ENCODE results near the gene MGAT2.
A peak's percentile ranks its signal among the peaks of the same experiment; 100 is the strongest.
"Not testable (repeated sequence)": the region's sequence is repeated elsewhere in the genome, so short reads cannot be mapped to it uniquely, and the experiment has no call there.

MGAT2 gene

DNA sequence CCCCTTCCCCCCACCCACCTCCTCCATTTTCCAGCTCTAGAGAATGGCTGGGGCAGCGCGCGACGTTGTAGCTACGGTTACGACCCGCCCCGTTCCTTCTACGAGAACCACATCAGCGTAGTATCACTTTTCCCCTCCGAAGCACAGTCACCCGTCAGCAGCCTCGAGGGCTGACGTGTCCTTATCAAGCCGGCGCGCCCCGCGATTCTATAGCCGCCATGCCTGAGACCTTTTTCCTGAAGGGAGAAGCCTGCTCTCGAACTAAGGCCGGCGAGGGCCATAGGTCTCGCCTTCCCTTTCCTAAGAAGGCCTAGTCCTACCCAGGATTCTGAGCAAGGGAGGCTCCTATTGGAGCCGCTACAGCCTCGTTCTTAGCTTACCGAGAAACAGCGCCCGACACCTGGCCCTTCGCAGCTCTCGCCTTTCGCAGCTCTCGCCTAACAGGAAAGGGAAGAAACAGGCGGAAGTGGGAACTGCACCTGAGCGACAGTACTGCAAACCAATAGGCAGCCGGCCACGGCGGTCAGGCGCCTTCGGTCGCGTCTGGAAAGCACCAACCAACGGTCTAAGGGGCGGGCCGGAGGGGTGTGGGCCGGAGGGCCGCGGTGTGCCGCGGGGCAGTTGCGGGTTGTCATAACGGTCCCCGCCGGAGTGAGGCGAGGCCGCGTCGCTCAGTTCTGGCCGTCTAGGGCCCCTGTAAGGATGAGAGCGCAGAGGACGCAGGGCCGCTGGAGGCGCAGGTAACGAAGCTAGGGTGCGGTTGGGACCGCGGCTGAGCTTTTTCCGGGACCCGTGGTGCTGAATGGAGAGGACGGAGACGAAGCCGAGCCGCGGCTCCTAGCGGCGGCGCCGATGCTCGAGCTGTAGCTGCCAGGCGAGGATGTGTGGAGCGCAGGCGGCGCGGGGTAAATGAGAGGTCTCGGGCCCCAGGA lies at the start of gene MGAT2, which contains the start of gene RPL36AL:
TSS of gene MGAT2 (plus strand) at position 618 of the 932 bp plus-strand sequence. CDS start 470 bp downstream, outside the sequence.
TSS of gene RPL36AL (minus strand) at position 445 of the 932 bp plus-strand sequence. CDS start 1,522 bp downstream, outside the sequence.
- DNase-seq (ENCODE audit: low read depth) = peak; percentile 93

DNA sequence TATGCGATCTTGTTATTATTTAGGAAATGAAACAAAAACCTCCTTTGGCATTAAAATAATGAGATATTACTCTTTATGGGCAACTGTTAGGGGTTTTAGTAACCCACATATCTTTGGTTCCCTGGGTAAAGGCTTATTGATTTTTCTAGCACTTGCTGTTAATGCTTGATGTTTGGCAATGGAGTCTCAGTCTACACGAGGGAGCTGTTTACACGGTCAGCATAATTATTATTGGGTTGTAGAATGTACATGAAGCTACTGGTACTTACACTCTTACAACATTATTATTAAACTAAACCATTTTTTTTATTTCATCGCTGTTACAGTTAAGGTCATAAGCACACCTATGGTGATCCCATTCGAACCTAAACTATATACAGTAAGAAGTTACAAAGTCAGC lies 46.6 kb upstream of the MGAT2 start:
- no peak for DNase-seq (ENCODE audit: low read depth)

DNA sequence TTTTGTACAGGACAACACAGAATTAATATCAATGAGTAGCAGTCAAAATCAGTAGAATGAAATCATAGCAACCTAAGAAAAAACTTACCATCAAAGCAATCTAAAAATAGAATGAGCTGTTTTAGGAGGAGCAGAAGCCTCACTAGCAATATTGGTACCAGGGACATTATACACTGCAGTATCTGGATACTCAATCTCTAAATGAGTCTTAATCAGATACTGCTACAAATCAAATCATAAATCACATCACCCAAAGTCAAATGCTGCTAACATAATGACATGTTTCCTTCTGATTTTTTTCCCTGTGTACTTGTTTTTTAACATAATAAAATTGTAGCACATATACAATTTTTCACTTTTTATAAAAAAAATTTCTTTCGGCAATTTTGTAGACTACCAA lies 42.5 kb upstream of the MGAT2 start:
- DNase-seq (ENCODE audit: low read depth) = no peak

DNA sequence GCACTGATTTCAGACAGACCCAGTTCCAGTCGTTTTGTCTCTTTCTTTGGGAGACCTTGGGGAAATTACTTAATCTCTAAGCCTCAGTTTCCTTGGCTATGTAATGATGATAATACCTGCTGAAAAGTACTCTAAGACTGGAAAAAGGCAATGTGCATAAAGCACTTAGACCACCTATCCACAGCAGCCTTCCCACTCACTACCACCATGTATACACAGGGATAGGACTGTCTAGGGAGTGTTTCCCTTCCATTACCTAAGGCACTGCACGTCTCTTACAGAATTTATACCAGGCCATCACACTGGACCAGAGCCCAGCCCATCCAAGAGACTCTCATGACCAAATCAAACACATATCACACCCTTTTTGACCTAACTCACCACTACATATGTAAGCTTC lies 40.8 kb upstream of the MGAT2 start:
- DNase-seq (ENCODE audit: low read depth) = no peak

DNA sequence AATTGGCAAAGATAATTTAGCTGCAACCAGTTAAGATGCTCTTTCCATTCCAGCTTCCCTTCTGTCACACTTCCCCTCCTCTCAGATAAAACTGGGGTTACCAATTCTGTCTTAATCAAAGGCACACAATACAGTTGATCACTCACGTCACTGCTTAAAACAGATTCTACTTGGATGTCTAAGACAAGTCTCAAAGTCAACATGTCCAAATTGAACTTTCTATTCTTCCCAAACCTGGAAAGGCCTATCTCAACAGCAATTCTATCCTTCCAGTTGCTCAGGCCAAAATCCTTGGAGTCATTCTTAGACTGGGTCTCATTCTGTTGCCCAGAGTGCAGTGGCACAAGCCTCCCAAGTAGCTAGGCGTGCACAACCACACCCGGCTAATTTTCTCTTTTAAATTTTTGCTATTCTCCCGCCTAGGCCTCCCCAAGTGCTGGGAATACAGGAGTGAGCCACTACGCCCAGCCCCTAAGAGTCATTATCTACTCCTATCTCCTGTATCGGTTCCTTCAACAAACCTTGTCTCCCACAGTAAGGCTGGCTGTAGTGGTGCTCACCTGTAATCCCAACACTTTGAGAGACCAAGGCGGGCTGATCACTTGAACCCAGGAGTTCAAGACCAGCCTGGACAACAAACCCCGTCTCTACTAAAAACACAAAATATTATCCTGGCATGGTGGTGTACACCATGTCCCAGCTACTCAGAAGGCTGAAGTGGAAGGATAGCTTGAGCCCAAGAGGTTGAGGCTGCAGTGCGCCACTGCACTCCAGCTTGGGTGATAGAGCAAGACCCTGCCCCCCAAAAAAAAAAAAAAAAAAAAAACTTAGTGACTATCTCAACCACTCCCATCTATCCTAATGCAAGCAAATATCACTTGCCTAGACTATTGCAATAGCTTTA lies 39.1 kb upstream of the MGAT2 start:
- no peak for DNase-seq (ENCODE audit: low read depth)

DNA sequence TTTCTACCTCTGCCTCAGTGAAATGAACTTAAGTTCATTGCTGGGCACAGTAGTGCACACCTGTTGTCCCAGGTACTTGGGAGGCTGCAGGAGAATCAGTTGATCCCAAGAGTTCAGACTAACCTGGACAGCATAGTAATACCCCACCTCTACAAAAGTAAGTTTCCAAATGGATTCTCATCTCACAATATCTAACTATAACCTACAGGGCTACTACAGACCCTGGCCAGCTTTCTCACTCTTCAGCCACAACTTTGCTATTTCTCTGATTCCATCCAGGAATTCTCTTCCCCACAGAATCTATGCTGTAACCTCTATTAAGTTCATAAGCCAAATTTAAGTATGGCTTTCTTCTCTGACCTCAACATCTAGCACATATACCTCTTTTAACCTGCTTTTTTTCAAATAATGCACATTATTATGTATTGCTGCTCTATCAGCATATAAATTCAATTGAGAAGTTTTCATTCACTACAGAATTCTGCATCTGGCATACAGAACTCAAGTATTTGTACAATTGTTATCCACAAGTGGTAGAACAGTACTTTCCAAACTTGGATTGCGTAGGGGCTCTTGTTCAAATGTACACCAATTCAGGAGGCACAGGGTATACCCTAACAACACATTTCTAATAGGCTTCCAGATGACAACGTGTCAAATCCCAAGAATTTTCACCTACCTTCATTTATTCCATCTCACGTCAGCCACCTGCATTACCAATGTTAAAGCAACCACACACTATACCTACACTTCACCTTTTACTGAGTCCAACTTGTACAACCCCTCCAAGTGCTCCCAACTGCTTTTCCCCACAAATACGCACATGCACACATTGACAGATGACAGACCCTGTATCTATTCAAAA lies 38.3 kb upstream of the MGAT2 start:
- DNase-seq (ENCODE audit: low read depth) = no peak

DNA sequence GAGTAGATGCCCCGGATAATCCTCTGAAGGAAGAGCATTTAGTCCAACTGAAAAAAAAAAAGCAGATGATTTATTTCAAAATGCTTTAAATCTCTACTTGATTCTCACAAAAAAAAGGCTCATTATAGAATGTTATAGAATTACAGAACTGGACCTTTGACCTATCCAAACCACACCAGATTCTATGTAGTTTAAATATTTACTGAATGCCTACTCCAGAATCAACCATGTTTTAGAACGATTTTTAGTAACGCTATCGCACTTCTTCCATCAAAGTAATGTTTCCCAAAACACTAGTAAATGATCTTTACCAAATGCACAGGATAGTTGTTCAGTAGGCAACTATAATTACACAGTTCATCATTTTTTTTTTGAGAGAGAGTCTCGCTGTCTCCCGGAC lies 37.0 kb upstream of the MGAT2 start:
- DNase-seq (ENCODE audit: low read depth) = no peak

DNA sequence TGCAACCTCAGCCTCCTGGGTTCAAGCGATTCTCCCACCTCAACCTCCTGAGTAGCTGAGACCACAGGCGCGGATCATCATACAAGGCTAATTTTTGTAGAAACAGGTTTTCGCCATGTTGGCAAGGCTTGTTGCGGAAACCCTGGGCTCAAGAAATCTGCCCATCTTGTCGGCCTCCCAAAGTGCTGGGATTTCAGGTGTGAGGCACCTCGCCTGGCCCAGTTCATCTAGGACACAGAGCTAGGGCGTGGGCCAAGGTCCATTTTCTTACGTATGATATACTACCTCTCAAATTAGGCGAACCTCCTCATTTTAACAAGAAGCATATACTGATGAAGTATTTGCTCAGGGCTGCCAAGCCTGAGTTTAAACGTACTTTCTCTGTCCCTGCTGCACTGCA lies 36.5 kb upstream of the MGAT2 start:
- no peak for DNase-seq (ENCODE audit: low read depth)

DNA sequence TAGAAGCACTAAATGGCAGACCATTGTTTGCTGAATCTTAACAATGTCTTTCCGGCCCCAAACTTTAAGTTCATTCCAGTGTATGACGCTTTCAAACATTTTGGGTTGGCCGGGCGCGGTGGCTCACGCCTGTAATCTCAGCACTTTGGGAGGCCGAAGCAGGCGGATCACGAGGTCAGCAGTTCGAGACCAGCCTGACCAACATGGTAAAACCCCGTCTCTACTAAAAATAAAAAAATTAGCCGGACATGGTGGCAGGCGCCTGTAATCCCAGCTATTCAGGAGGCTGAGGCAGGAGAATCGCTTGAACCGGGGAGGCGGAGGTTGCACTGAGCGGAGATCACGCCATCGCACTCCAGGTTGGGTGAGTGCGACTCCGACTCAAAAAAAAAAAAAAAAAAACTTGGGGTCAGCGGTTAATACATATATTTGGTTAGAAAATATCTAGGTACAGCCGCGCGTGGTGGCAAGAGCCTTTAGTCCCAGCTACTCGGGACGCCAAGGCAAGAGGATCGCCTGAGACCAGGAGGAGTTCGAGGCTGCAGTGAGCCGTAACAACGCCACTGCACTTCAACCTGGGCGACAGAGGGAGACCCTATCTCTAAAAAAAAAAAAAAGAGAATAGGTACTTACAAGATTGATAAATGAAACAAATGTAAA lies 35.5 kb upstream of the MGAT2 start:
- not testable (repeated sequence) for DNase-seq (ENCODE audit: low read depth)

DNA sequence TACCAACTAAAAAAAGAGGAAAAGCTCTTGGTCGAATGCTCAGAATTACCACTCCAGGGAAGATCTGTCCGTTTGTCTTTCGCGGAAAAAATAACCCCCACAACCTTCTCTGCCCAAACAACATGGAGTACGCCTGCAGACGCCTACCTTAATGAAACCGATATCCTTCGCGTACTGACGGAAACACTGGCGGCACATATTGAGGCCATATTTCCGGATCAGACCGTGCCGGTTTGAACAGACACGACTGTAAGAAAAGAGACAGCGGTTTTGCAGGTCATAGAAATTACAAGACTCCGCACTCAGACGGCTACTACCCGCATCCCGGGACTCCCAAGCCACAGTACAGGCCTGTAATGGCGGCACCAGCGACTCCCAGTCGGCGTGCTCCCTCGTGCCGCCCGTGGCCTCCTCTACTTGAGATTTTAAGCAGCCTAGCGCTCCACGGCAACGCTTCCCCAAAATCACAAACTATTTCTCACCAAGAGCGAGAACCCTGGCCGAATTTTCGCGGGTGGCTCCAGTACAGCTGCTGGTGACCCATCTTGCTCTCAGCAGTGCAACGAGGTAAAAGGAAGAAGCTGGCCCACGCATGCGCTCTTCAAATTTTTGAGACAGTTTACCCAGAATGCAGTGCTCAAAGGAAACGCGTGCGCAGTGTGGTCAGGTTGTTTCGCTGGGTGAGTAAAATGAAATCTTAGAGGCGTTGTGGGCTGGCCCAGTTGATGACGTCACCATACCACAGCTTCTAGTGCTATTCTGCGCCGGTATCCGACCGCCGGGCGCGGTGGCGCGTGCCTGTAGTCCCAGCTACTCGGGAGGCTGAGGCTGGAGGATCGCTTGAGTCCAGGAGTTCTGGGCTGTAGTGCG lies 34.6 kb upstream of the MGAT2 start, which contains the start of gene RPS29:
TSS of gene RPS29 (minus strand) at position 578 of the 870 bp plus-strand sequence. CDS start at position 544, 34 bp downstream.
- DNase-seq (ENCODE audit: low read depth) = peak; percentile 98

DNA sequence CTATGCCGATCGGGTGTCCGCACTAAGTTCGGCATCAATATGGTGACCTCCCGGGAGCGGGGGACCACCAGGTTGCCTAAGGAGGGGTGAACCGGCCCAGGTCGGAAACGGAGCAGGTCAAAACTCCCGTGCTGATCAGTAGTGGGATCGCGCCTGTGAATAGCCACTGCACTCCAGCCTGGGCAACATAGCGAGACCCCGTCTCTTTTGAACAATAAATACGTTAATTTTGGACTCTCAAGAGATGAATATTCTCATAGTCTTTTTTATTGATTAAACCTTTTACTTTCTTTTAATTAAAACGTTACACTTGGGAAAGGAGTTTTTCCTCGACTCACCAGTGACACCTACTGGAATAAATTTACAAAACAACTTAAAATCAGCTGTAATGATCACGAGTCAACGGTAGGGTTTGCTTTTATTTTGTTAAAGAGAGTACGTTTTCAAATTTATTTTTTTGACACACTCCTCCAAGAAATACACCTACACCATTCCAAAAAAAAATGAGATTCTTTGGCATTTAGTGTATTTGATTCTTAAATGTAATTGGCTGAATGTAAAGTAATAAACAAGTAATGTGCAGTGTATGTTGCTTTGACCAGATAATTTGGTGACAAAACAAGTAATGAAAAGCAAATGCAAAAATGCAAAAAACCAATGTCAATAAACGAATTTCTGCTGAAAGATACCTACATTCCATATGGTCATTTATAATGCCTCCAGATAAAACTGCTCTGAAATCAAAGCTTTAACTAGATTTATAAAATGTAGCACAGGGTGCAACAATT lies 33.7 kb upstream of the MGAT2 start:
- no peak for DNase-seq (ENCODE audit: low read depth)

DNA sequence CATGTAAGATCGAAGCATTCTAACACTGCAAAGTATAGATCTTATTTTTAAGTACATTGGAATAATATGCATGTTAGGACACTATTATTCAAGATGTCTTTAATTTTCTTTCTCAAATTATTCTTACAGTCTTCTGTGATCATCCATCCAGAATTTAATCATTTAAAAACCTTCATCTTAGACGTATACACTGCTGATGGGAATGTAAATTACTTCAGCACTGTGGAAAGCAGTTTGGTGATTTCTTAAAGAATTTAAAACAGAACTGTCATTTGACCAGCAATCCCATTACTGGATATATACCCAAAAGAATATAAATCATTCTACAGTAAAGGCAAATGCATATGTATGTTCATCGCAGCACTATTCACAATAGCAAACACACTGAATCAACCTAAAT lies 31.2 kb upstream of the MGAT2 start:
- no peak for DNase-seq (ENCODE audit: low read depth)

DNA sequence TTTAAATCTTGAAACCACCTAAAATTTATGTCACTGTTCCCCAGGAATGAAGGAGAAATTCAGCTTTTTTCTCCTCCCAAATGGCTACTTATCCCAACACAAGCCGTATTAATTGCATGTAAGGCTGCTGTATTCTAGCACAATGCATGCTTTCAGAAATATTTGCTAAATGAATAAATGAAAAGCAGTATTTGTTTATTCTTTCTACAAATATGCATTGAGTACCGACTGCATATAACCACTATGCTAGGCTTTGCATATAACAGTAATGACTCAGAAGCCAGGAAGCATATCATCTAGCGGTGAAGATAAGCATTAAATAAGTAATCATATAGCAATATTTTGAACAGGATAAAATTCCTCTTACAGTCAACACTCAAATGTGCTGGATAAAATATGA lies 27.6 kb upstream of the MGAT2 start:
- DNase-seq (ENCODE audit: low read depth) = no peak

DNA sequence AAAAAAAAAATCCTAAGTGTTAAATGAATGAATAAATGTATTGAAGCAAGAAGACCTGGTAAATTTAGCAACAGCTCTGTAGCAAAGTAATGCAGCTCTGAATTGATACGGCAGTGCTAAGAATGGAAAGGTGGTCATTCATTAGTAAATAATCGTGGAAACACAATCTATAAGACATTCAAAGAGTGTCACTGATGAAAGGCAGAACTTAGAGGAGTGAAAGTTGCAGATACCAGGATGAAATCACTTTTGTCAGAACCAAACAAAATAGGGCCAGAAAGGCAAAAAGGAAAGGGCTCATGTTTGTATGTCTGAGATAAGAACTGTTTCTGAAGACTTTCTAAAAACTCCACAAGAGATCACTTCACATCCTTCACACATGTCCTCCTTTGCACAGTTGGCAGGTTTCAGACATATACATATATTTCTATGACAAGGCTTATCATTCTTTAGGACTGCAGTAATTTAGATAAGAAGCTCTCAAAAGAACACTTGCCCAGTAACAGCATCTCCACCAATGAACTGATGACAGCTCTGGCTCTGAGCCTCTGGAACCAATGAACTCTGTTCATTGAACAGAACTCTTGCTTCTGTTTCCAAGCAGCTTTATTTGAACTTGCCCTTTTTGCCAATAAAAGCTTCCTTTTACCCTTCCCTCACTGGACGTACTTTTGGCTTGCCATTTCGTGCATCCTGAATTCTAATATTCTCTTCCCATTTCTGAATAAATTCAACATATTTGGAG lies 26.1 kb upstream of the MGAT2 start:
- no peak for DNase-seq (ENCODE audit: low read depth)

DNA sequence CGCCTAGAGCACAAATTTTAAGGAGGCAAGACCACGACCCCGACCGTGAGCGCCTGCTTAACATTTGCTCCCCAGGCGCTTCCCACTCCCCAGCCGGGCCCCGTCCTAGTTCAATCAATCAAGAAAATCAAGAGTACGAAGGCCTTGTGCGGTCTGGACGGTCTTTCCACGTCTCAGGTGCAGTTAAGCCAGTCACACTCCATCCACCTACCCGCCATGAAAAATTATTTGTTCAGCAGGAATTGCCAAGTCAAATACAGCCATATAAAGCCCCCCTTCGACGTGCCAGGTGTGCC lies 22.5 kb upstream of the MGAT2 start:
- DNase-seq (ENCODE audit: low read depth) = no peak

DNA sequence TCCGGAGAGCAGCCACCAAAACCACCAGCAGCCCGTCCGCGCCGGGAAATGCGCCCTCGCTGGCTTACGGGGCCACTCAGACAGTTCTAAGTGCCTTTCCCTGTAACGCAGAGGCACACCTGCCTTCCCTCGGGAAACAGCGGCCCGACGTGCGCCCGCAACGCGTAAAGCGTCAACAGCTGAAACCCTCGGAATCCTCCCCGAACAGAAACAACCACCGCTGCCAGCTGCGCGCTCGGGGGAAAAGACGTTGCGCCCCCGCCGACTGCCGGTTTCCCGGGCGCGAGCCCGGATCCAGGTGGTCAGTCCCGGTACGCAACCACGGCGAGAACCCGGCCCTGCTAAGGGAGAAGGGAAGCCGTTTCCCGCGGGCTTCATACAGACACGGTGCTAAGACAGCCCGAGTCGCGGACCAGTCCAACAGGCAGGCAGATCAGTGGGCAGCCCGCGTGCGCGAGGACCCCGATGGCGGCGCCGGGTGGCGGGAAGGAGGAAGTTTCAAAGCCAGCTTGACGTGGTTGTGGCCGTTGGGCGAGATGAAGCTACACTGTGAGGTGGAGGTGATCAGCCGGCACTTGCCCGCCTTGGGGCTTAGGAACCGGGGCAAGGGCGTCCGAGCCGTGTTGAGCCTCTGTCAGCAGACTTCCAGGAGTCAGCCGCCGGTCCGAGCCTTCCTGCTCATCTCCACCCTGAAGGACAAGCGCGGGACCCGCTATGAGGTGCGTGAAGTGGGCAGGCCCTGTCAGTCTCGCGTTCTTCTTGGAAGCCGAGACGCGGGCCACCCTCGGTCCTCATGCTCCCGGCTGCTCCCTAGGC lies 21.9 kb upstream of the MGAT2 start, which contains the start of gene LRR1:
TSS of gene LRR1 (plus strand) at position 456 of the 816 bp plus-strand sequence. CDS start at position 537, 81 bp downstream.
- DNase-seq (ENCODE audit: low read depth) = peak; percentile 83

DNA sequence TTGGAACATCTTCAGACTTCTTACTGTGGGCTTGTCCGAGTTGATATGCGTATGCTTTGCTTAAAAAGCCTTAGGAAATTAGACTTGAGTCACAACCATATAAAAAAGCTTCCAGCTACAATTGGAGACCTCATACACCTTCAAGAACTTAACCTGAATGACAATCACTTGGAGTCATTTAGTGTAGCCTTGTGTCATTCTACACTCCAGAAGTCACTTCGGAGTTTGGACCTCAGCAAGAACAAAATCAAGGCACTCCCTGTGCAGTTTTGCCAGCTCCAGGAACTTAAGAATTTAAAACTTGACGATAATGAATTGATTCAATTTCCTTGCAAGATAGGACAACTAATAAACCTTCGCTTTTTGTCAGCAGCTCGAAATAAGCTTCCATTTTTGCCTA lies 13.0 kb upstream of the MGAT2 start:
- no peak for DNase-seq (ENCODE audit: low read depth)

DNA sequence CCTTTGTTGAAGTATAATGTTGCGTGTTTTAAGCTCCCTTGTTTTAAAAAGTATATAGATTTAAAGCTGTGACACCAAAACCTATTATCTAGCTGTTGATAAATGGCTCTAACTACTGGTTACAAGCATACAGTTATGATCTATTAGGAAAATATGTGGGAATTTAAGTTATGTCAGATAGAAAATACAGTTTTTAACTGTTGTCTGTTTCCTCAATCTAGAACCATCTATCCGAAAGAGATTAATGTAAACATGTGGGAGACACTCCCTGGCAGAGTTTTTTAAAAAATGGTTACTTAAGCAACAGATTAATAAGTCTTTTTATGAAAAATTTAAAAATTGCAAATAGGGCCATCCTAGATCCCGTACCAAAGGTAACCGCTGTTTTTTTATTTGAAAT lies 8.3 kb upstream of the MGAT2 start:
- no peak for DNase-seq (ENCODE audit: low read depth)
